Left ventricle myocardium inferior (tissue), 1 donor: ENCODE results near the gene SKA2. TPM values are rescaled to one million over a fixed set of nuclear protein-coding genes. Genes with fewer than 3 reads are reported as not detected.

Source experiments
- DNase-seq: peaks from one replicate; pipeline ENCODE4 v3.0.0-alpha.2; 2020
- H3K27ac ChIP-seq: fragments of 200-600 bp; replicated peaks from 2 replicates; pipeline ENCODE4 v1.8.0; 2021
- H3K27me3 ChIP-seq: fragments of 200-600 bp; 2 replicates; pipeline ENCODE4 v1.8.0; 2021; ENCODE audit warnings: low read depth
- H3K36me3 ChIP-seq: fragments of 200-600 bp; 2 replicates; pipeline ENCODE4 v1.8.0; 2021
- H3K4me1 ChIP-seq: fragments of 200-600 bp; 2 replicates; pipeline ENCODE4 v1.8.0; 2021
- H3K4me3 ChIP-seq: fragments of 200-600 bp; 2 replicates; pipeline ENCODE4 v1.8.0; 2021; ENCODE audit warnings: mild to moderate bottlenecking, moderate library complexity
- H3K9me3 ChIP-seq: fragments of 200-600 bp; replicated peaks from 2 replicates; pipeline ENCODE4 v1.8.0; 2021
- intact Hi-C: fragments of 100-400 bp; cut with micrococcal nuclease; formaldehyde crosslinking; loops from one replicate; pipeline ENCODE4 v1.11.0; 2022
- total RNA-seq: library from RNA; stranded (reverse); fragmentation: NEBNext Ultra II Directional; extraction: Animal tissue kit (Norgen Biotek cat#: 25700); gene quantifications from one replicate; pipeline ENCODE4 v1.2.1, GENCODE V29; 2021
- TF ChIP-seq, protein P1 (sequence below): fragments of 200-600 bp; IDR thresholded peaks from 2 replicates; pipeline ENCODE4 v1.8.0; 2021; ENCODE audit warnings: antibody characterized with exemption, mild to moderate bottlenecking, borderline replicate concordance
- donor health status: DM: no; HTN: yes; CAD: no; lungs with severe emphysema.

The SKA2 gene
- total RNA-seq, 1 donor from 2014 or later = 37.9 TPM

DNA sequence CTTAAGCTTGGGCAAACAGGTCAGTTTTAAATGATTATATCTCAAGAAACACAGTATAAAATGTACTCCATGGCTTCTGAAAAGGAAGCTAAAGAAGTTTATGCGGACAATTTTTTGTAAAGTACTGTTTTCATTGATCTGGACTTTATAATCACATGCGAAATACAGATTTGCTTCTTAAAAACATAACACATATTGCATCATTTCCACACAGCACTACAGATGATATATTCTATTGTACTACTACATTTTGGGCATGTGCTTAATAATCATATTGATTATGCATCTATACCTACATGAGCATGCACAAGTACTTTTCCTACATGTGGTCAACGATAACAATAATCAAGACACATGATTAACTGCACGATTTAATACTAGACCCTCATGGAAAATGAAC is 70.8 kb downstream of the SKA2 start:
- DNase-seq = no peak
- TF ChIP-seq, protein P1, sequence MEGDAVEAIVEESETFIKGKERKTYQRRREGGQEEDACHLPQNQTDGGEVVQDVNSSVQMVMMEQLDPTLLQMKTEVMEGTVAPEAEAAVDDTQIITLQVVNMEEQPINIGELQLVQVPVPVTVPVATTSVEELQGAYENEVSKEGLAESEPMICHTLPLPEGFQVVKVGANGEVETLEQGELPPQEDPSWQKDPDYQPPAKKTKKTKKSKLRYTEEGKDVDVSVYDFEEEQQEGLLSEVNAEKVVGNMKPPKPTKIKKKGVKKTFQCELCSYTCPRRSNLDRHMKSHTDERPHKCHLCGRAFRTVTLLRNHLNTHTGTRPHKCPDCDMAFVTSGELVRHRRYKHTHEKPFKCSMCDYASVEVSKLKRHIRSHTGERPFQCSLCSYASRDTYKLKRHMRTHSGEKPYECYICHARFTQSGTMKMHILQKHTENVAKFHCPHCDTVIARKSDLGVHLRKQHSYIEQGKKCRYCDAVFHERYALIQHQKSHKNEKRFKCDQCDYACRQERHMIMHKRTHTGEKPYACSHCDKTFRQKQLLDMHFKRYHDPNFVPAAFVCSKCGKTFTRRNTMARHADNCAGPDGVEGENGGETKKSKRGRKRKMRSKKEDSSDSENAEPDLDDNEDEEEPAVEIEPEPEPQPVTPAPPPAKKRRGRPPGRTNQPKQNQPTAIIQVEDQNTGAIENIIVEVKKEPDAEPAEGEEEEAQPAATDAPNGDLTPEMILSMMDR = no peak
- H3K27me3 ChIP-seq = no peaks in the 10 kb centered on the region
- H3K4me1 ChIP-seq = no peaks in the 10 kb centered on the region
- no peaks in the 10 kb centered on the region for H3K9me3 ChIP-seq
- no peak overlapping the region for H3K4me3 ChIP-seq
- H3K27ac ChIP-seq = no peak overlapping the region
- intact Hi-C loops = no loop called here
- peaks cover 56% of the 10 kb centered on the region for H3K36me3 ChIP-seq

DNA sequence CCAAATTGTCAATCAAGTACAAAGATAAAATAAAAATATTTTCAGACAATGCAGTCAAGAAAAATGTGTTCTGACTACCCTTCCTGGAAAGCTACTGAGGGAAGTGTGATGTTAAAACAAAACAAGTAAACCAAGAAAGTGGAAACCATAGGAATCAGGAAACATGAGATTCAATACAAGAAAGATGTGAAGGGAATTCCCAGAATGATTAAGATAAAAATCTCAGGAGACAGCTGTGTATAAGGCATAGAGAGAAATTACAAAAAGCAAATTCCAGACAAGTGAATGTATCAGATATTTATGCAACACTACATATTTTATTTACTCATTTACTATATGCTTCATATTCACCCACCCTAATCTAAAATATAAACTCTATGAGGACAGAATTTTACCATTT is 80.5 kb downstream of the SKA2 start:
- Histone ChIP-seq H3K36me3 (peaks cover 93% of the 10 kb centered on the region), H3K4me1 (no peaks in the 10 kb centered on the region), H3K9me3 (no peaks in the 10 kb centered on the region), H3K27me3 (no peaks in the 10 kb centered on the region), H3K4me3 (no peak overlapping the region), H3K27ac (no peak overlapping the region)
- no peak for DNase-seq
- intact Hi-C loops = no loop called here
- TF ChIP-seq, protein P1 = no peak

DNA sequence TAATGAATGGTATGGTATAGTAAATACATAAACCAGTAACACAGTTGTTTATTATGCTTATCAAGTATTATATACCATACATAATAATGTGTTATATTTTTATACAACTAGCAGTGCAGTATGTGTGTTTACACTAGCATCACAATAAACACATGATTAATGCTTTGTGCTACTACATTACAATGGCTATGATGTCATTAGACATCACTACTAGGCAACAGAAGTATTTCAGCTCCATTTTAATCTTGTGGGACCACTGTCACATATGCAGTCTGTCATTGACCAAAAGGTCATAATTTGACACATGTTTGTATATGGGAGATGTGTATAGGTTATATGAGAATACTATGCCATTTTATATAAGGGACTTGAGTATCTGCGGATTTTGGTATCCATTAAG is 81.0 kb downstream of the SKA2 start:
- no peak for DNase-seq
- TF ChIP-seq, protein P1 = no peak
- Histone ChIP-seq H3K4me1 (no peaks in the 10 kb centered on the region), H3K4me3 (no peak overlapping the region), H3K36me3 (peaks cover 93% of the 10 kb centered on the region), H3K27ac (no peak overlapping the region), H3K9me3 (no peaks in the 10 kb centered on the region), H3K27me3 (no peaks in the 10 kb centered on the region)
- intact Hi-C loops = no loop called here

DNA sequence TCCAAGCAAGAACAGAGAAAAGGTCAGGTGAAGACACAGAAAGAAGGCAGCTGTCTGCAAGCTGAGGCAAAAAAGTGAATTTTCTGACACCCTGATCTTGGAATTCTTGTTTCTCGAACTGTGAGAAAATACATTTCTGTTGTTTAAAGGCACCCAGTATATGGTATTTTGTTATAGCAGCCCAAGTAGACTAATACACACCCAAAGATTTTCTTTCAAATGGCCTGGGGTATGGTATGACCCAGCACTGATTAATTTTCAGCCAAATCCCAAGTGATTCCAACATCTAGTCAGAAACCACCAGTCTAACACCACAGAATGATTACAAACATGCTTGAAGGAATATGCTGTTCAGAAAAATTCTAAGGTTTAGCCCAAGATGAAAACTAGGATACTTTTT is 85.1 kb downstream of the SKA2 start:
- no peaks in the 10 kb centered on the region for H3K27me3 ChIP-seq
- H3K4me1 ChIP-seq = no peaks in the 10 kb centered on the region
- H3K36me3 ChIP-seq = peaks cover 66% of the 10 kb centered on the region
- H3K27ac ChIP-seq = no peak overlapping the region
- no peak overlapping the region for H3K4me3 ChIP-seq
- no peaks in the 10 kb centered on the region for H3K9me3 ChIP-seq
- TF ChIP-seq, protein P1 = no peak
- intact Hi-C loops = no loop called here
- no peak for DNase-seq

DNA sequence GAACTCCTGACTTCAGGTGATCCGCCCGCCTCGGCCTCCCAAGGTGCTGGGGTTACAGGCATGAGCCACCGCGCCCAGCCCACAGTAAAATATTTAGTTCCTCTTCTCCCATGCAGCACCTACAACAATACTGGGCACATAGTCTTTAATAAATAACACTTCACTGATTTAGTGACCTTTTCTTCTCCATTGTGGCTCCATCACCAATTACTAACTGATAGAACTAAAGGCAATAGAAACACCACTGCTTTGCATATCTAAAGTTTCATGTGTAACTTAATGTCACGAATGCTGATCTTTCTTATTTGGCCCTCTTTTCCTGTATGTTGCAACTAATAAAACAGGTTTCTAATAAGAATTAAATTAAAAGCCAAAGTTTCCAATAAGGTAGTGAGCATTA is 87.2 kb downstream of the SKA2 start:
- no peaks in the 10 kb centered on the region for H3K9me3 ChIP-seq
- intact Hi-C loops = no loop called here
- no peak for DNase-seq
- H3K4me1 ChIP-seq = no peaks in the 10 kb centered on the region
- peaks cover 63% of the 10 kb centered on the region for H3K36me3 ChIP-seq
- TF ChIP-seq, protein P1 = no peak
- no peak overlapping the region for H3K4me3 ChIP-seq
- no peak overlapping the region for H3K27ac ChIP-seq
- H3K27me3 ChIP-seq = no peaks in the 10 kb centered on the region

DNA sequence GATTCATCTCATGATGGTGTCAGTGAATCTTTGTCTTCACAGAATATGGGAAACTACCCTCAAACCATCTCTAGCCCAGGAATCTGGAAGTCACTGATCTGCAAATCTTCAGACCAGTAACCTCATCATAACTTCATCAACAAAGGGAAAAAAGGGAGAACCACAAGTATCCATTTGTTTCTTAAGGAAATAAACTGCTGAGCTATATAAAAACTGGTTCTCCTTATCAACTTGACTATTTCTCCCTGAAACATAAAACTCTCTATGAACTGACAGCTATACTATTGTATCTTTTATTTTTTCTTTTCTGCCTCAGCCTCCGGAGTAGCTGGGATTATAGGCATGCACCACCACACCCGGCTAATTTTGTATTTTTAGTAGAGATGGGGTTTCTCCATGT is 87.6 kb downstream of the SKA2 start:
- Histone ChIP-seq H3K4me3 (no peak overlapping the region), H3K4me1 (no peaks in the 10 kb centered on the region), H3K9me3 (no peaks in the 10 kb centered on the region), H3K36me3 (peaks cover 63% of the 10 kb centered on the region), H3K27ac (no peak overlapping the region), H3K27me3 (no peaks in the 10 kb centered on the region)
- DNase-seq = no peak
- intact Hi-C loops = no loop called here
- TF ChIP-seq, protein P1 = no peak
